Cortex of kidney (tissue), 1 donor: ENCODE data around the gene PTPMT1.

Experiments
- DNase-seq: peaks from one replicate; lab custom pipeline; 2025; lab: John Stamatoyannopoulos, UW

Gene PTPMT1

DNA sequence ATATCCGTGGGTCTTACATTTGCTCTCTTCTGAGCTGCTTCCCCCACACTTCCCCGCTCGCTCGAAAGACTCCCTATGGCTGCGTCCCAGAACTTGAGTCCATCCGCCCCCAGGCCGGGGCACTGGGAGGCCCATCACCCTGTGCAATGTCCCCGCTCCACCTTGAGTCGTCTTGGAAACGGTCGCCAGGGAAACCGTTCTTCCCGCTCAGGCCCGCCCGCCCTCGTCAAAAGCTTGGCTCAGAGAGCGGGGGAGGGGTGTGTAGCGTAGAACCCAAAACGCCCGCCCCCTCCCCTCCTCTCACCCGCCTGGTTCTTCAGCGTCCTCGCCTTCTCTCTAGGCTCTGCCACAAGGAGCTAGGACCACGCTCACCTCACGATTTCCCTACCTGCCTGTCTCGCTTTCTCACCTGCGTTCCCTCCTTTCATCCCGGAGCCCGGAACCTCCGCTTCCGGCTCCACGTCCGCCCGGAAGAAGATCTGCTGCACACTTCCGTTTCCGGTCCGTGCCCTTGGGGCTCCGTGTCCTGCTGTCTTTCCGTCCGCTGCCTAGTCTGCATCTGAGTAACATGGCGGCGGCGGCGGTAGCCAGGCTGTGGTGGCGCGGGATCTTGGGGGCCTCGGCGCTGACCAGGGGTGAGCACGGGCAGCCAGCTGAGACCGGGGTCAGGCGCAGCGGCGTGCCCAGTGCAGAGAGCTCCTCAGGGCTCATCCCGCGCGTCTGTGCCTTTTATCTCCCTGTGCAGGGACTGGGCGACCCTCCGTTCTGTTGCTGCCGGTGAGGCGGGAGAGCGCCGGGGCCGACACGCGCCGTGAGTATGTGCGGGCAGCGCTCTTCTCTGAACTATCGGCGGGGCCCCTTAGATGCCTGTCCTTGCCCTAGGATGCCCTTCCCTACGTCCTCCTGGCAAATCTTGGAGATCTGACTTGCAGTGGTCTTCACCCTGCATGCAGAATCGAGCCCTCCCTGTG, 13.4 kb downstream of the PTPMT1 start, which contains the start of the genes KBTBD4 and NDUFS3:
Gene KBTBD4 (minus strand): TSS at position 447 of the 971 bp plus-strand sequence. CDS start 19 bp downstream, at position 428.
Gene NDUFS3 (plus strand): TSS at position 551 of the 971 bp plus-strand sequence. CDS start 18 bp downstream, at position 569.
- peak; percentile 70 for DNase-seq

DNA sequence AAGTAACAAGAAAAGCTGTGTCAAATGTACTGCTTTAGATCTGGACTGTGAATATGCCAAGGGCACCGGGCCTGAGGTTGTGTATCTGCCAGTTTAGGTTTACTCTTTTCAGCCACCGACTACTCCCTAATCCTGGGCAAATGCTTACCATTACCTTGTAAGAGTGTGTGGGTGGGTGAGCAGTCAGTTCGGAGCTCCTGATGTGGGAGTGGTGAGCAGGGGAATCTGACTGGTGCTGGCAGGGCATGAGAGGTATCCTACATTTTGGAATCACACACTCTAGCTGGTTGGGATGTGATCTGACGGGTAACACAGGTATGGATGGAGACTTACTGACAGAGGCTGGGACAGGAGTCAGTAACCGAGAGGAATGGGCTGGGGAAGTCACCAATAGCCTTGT, 18.4 kb downstream of the PTPMT1 start:
- DNase-seq: no peak

- no peak for DNase-seq
Measured at GRCh38 chr11:47586098-47586855, 20.9 kb downstream of the PTPMT1 start, which contains the start of gene FAM180B. TSS of gene FAM180B (plus strand) at chr11:47586678. CDS start at chr11:47586769, 91 bp downstream.

DNA sequence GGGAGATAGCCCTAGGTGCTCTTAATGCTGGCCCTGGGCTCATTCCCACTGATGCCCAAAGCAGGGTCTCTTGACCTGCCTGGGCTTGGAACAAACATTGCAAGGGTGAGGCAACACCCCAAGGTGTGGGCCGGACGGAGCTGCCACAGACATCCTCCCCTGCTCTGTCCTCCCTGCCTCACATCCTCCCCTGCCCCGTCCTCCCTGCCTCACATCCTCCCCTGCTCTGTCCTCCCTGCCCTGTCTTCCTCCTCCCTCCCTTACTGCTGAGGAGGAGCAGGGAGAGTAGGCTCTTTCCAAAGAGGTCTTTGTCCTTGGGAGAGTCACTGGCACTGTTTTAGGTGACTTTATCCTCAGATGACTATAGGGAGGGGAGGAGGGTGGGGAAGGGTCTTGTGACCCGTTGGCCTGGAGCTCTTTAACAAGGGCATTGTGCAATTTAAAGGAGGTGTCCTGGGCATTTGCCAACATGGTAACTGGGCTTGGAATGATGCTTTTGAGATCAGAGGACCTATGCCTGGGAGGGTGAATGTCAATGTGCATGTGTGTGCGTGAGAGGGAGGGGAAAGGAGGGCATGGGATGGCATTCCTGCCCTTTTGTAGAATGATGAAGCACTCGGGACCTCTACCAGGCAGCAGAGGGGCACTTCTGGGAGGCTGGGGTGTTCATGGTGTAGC, 21.8 kb downstream of the PTPMT1 start:
- DNase-seq: no peak

- DNase-seq: no peak
Measured at GRCh38 chr11:47587723-47588326, 22.4 kb downstream of the PTPMT1 start.

GRCh38 chr11:47589118-47589517, 23.7 kb downstream of the PTPMT1 start:
- no peak for DNase-seq

GRCh38 chr11:47589584-47589976, 24.2 kb downstream of the PTPMT1 start:
- no peak for DNase-seq

DNA sequence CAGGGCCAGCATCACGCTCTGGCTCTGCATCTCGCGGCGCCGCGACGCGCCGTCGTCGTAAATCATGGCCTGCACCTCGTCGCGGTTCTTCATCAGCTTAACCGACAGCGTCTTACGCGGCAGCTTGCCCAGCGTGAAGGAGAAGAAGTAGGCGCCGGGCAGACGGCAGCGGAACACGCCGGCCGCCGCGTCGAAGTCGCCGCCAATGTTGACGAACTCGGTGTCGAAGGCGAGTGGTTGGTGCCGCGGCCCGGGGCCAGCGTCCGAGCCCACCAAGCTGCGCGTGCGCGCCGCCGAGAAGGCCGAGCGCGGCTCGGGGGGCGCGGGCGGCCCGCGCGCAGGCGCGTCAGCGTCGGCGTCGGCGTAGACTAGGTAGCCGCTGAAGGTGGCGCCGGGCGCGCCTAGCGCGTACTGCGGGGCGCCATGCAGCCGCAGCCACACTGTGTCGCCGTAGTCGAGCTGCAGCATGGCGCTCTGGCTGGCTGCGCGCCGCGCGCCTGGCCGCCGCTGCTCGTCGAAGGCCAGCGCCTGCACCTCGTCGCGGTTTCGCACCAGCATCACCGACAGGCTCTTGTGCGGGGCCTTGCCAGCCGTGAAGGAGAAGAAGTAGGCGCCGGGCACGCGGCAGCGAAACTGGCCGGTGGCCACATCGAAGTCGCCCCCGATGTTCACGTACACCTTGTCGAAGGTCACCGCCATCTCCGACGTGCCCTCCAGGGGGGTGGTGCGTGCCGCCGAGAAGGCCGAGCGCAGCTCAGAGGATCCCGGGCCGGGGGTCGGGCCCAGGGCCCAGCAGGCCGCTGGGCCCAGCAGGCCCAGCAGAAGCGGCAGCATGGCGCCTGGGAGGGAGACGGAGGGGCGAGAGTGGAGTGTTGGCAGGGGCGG, 24.8 kb downstream of the PTPMT1 start:
- DNase-seq: no peak

DNA sequence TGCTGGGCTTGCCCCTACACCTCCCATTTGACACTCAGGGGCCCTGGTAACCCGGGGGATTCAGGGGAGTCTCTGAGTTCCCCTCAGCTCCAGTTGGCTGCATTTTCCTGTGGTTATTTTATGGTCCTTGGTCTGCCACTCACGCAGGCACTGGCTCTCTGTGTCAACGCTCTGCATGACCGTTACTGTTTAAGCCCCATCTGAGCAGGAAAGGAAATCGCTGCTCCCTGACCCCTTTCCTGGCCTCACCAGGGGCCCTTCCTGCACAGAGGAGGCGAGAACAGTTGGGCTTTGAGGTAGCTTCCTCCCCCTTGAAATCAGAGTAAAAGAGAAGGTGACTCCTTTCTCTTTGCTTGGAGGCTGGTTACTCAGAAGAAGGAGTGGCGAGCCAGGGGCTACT, 26.4 kb downstream of the PTPMT1 start:
- DNase-seq: no peak

DNA sequence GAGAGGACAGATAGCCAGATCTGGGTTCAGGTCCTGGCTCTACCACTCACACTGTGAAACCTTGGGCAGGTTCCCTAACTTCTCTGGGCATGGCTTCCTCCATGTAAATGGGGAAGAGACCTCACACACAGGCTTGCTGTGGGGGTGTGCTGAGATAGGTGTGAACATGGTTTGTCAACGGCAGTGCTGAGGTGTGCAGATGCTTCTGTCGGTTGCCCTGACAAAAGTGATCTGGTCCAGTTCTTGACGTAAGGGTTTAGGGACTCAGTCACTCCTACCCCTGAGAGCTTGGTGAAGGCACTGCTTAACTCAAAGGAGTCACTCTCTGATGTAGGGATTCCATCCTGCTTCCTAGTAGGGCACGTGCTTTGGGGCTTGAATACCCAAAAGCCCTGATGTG, 26.9 kb downstream of the PTPMT1 start:
- DNase-seq: no peak

GRCh38 chr11:47592970-47593369, 27.6 kb downstream of the PTPMT1 start:
- no peak for DNase-seq

GRCh38 chr11:47593492-47593933, 28.1 kb downstream of the PTPMT1 start:
- no peak for DNase-seq

DNA sequence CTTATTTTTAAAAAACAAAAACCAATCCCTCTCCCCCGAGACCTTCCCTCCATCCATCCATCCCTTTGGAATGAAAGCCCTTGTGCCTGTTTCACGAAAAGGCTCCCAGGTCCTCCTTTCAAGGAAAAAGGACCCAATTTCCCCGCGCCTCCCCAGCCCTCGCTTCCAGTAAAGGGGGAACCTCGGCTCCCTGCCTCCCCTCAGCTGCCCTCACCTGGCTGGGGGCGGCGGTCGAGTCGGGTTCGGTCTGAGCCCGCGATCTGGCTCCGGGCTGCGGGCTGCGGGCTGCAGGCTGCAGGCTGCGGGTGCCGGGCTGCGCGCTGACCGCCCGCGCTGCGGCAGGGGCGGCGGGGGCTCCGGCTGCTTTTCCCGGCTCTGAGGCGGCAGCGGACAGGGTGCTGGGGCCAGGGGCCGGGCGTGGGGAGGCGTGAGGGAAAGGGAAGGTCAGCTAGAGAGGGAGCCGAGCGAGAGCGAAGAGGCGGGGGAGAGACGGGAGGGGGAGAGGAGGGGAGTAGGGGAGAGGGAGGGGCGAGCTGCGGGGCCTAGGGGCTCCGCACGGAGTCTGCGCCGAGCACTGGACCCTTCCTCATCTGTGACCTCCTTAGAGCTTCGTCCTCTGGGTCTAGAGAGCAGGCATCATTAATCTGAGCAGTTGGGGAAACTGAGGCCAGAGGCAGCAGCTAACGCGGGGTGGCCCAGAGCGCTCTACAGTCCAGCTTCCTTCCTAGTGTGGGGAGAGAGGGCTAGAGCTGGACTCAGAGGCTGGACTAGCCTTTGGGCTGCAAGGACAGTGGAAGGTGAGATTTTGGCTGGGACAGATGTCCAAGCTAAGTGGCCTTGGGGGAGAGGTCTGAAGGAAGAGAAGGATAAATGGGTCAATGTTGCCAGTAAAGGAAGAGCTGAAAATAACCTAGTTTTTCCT, 28.8 kb downstream of the PTPMT1 start, which contains the start of gene C1QTNF4:
Gene C1QTNF4 (minus strand): TSS at position 478 of the 922 bp plus-strand sequence. CDS start 3,601 bp downstream, outside the sequence.
- no peak for DNase-seq

- no peak for DNase-seq
Measured at GRCh38 chr11:47595029-47595428, 29.6 kb downstream of the PTPMT1 start.

DNA sequence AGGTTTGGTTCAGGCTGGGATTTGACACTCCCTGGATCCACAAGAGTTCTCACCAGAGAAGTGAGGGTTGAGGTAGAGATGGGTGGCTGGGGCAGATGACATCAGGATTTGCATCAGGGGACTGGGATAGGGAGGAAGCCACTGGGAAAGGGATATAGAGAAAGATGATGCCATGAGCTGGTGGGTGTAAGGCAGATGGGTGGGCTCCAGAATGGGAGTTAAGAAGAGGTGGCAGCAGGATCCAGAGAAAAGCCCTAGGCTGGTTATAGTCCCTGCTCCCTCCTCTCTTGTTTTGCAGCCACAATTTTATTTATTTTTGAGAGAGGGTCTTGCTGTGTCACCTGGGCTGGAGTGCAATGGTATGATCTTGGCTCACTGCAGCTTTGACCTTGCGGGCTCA, 30.6 kb downstream of the PTPMT1 start:
- no peak for DNase-seq

DNA sequence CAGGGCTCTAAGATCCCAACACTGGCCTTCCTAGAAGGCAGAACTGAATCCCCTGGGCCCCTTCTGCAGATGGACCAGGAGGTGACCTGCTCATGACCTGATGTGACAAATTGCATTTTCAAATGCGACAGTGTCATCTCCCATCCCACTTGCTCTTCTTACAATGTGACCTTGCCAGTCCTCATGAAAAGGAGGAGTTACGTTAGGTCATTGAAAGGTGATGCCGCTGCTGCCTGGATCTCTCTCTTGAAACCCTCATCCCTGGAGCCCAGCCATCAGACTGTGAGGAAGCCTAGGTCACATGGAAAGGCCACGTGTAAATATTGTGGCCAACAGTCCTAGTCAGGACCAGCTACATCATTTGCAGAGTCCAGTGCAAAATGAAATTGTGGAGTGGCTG, 34.5 kb downstream of the PTPMT1 start:
- no peak for DNase-seq

DNA sequence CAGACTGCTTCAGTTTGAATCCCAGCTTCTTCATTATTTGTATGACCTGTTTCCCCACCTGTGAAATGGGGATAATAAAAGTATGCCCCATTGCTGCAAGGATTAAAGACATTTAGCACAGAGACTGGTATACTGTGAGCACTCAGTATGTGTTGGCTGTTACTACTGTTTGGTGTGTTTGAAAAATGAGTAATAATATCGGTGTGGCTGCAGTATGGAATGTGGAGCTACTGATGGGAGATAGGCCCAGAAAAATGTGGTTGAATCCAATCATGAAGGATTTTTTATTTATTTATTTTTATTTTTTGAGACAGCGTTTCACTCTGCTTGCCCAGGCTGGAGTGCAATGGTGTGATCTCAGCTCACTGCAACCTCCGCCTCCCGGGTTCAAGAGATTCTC, 37.9 kb downstream of the PTPMT1 start:
- DNase-seq: no peak

DNA sequence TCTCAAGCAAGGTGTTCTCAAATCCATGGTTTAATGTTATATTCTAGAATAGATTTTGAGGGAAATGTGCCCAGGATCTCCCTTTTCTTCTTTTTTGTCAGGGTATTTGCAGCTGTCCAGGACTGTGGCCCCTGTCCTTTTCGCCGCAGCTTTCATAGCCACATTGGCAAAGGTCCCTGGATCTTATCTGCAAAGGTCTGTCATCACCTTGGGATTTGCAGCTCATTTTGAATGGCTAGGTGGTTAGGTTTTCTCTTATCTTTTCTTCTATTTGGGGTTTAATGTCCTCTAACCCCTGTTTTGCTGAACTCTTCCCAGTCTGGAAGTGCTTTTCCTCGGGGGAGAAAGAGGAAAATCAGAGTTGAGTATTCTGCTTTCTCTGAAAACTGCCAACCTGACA, 40.5 kb downstream of the PTPMT1 start:
- no peak for DNase-seq

DNA sequence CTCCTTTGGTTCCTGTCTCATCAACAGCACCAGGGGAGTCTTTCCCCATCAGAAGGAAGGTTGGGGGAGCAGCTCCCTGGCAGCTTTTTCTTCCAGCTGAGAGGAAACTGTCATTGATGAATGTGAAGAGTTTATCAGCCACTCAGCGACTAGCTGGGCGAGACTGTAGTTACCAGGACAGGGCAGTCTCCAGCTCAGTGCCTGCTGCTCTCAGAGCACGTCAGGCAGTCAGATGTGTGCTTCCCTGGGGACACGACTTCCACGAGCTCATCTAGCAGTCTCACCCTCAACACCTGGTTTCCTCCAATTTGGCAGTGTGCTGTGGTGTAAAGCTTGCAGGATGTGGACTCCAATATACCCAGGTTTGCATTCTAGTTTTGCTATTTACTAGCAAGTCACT, 41.3 kb downstream of the PTPMT1 start:
- no peak for DNase-seq
